HEK293T (cell line): Measurements from ENCODE around the gene CFAP74.

Experiments
- CTCF ChIA-PET: fragments of 350-600 bp; formaldehyde crosslinking; extraction: SDS; loops from one replicate; lab custom pipeline; 2021; ENCODE audit warnings: antibody characterized with exemption, inconsistent platforms; lab: Yijun Ruan, JAX
- POLR2A ChIA-PET: fragments of 350-600 bp; formaldehyde crosslinking; extraction: SDS; loops from one replicate; lab custom pipeline; 2020; ENCODE audit warnings: antibody characterized with exemption, inconsistent platforms; lab: Yijun Ruan, JAX
- DNase-seq: peaks from one replicate; pipeline ENCODE4 v3.0.0; 2012; ENCODE audit warnings: mixed read lengths; ENCODE audit errors: extremely low spot score
- ARNT ChIP-seq: fragments of 450-650 bp; IDR thresholded peaks from 2 replicates; pipeline ENCODE4 v1.6.1; 2017; ENCODE audit warnings: mild to moderate bottlenecking
- BHLHE40 ChIP-seq: fragments of 450-650 bp; IDR thresholded peaks from 2 replicates; pipeline ENCODE4 v1.6.1; 2016; ENCODE audit warnings: mild to moderate bottlenecking, moderate library complexity, borderline replicate concordance
- CTBP1 ChIP-seq: fragments of 450-650 bp; IDR thresholded peaks from 2 replicates; pipeline ENCODE4 v1.6.1; 2016; ENCODE audit warnings: borderline replicate concordance
- ELF4 ChIP-seq: fragments of 450-650 bp; IDR thresholded peaks from 2 replicates; pipeline ENCODE4 v1.6.1; 2017; ENCODE audit warnings: antibody characterized with exemption
- FOXA1 ChIP-seq: fragments of 450-650 bp; IDR thresholded peaks from 2 replicates; pipeline ENCODE4 v1.6.1; 2016; ENCODE audit warnings: mild to moderate bottlenecking
- FOXK2 ChIP-seq: fragments of 450-650 bp; IDR thresholded peaks from 2 replicates; pipeline ENCODE4 v1.6.1; 2016; ENCODE audit warnings: mild to moderate bottlenecking
- FOXM1 ChIP-seq: fragments of 450-650 bp; IDR thresholded peaks from 2 replicates; pipeline ENCODE4 v1.6.1; 2017; ENCODE audit warnings: mild to moderate bottlenecking, borderline replicate concordance
- HDGF ChIP-seq: fragments of 450-650 bp; IDR thresholded peaks from 2 replicates; pipeline ENCODE4 v1.6.1; 2017; ENCODE audit warnings: antibody characterized with exemption, borderline replicate concordance
- L3MBTL2 ChIP-seq: fragments of 450-650 bp; conservative IDR thresholded peaks from 2 replicates; pipeline ENCODE4 v1.6.1; 2016; ENCODE audit warnings: mild to moderate bottlenecking
- LEF1 ChIP-seq: fragments of 450-650 bp; IDR thresholded peaks from 2 replicates; pipeline ENCODE4 v1.6.1; 2017; ENCODE audit warnings: mild to moderate bottlenecking, borderline replicate concordance
- NFRKB ChIP-seq: fragments of 450-650 bp; IDR thresholded peaks from 2 replicates; pipeline ENCODE4 v1.6.1; 2016; ENCODE audit warnings: mild to moderate bottlenecking, moderate library complexity
- SP1 ChIP-seq: fragments of 450-650 bp; IDR thresholded peaks from 2 replicates; pipeline ENCODE4 v1.6.1; 2017
- SUZ12 ChIP-seq: fragments of 450-650 bp; IDR thresholded peaks from 2 replicates; pipeline ENCODE4 v1.6.1; 2016; ENCODE audit warnings: mild to moderate bottlenecking
- TARDBP ChIP-seq: fragments of 450-650 bp; IDR thresholded peaks from 2 replicates; pipeline ENCODE4 v1.6.1; 2016
- ZNF384 ChIP-seq: fragments of 450-650 bp; IDR thresholded peaks from 2 replicates; pipeline ENCODE4 v1.6.1; 2016
- TF ChIP-seq, protein P1 (sequence below): fragments of 450-650 bp; IDR thresholded peaks from 2 replicates; pipeline ENCODE4 v1.6.1; 2016

Gene CFAP74

DNA sequence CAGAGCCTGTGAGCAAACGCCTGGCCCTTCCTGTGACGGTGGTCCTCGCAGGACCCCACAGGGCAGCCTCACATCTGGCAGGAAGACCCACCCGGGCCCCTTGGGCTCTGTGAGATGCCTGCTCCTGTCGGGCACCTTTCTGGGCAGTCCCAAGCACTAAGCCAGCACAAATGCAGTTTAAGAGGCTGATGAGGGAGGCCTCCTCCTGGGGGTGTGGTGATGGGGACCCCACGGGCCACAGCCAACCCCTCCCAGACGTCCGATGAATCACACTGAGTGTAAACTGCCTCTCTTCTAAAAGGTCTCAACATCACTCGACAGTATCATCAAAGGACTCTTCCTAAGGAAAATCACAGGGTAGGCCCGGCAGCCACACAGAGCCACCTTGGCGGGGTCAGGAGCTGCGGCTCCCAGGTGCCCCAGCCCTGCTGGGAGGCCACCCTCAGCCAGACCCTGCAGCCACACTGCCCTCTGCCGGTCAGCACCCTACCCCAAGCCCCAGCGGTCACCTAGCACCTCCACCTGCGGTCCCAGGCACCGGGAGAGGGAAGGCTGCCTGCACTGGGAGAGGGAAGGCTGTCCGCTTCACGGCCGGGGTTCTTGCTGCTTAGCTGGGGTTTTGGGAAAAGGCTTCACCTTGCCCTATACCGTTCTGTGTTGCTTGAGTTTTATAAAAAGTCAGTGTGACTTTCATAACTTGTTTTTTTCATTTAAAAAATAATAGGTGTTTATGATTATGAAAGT is 42.8 kb upstream of the CFAP74 start:
- ChIA-PET CTCF (interaction anchor here (0.6 to 6.4 kb wide), 10 partner anchors 17 to 648 kb away, joined by 3 to 62 read pairs (median 4); no protein-coding TSS in a partner anchor), POLR2A (no interaction called here)
- peak; percentile 68 for DNase-seq
- TF ChIP-seq CTBP1, result no peak
- no peak for TF ChIP-seq ELF4

DNA sequence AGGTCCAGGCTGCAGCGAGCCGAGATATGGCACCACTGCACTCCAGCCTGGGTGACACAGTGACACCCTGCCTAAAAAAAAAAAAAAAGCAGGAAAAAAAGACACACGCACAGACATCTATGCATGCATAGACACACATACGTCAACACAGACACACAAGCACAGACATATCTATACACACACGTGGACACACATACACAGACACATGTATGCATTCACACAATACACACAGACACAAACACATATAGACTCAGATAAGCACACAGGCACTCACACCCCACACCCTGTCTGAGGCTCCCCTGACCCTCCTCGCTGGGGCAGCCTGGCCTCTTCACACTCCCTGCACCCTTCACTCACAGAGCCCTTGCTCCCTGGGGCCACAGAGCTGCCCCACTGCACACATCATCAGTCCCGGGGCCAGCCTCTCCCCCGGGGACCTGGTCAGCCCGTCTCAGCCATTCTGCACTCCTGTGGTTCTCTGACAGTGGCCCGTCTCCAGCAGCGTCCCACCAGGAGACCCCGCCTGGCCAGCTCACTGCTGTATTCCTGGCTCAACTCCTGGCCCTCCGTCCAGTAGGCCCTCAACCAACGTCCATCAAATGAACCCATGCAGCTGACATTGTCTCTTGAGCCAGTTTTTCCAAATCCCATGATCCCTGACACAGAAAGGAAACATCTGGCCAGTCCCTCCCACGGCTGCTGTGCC is 42.0 kb upstream of the CFAP74 start:
- TF ChIP-seq SUZ12 (no peak), NFRKB (no peak), LEF1 (no peak), HDGF (no peak), TARDBP (no peak), FOXM1 (no peak), CTBP1 (no peak), FOXK2 (no peak)
- TF ChIP-seq, protein P1, sequence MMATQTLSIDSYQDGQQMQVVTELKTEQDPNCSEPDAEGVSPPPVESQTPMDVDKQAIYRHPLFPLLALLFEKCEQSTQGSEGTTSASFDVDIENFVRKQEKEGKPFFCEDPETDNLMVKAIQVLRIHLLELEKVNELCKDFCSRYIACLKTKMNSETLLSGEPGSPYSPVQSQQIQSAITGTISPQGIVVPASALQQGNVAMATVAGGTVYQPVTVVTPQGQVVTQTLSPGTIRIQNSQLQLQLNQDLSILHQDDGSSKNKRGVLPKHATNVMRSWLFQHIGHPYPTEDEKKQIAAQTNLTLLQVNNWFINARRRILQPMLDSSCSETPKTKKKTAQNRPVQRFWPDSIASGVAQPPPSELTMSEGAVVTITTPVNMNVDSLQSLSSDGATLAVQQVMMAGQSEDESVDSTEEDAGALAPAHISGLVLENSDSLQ, result no peak
- DNase-seq, result no peak
- ChIA-PET POLR2A (interaction anchor here (1.0 to 1.8 kb wide), 5 partner anchors 67 to 136 kb away, joined by 3 to 9 read pairs (median 5); no protein-coding TSS in a partner anchor), CTCF (interaction anchor here (0.6 to 6.4 kb wide), 15 partner anchors 9 to 647 kb away, joined by 3 to 62 read pairs (median 4); no protein-coding TSS in a partner anchor)

DNA sequence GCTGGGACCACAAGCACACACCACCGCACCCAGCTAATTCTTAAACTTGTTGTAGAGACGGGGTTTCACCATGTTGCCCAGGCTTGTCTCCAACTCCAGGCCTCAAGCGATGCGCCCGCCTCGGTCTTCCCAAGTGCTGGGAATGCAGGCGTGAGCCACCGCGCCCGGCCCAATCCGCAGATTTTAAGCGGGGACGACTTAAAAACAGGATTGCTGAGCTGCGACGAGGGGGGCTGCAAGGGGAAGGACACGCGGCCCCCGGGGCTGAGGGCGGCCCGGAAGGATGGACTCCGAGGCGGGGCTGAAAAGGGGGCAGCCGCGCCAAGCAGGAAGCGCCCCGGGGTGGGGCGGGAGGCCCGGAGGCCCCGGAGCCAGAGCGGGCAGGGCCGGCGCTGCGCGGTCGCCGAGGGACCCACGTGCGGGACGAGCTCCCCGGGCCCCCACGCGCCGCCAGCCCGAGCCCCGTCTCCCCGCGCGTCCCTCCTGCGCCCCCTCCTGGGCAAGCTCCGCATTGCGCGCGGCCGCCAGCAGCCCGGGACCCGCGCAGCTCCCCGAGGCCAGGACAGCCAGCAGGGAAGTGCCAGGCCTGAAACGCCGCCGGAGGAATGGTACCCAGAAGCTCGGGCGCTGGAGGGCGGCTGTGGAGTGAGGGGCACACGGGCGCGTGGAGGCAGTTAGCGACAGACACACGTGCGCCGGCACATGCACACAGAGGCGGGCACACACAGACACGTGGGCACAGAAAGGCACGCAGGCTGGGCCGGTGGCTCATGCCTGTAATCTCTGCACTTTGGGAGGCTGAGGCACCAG is 41.1 kb upstream of the CFAP74 start:
- TF ChIP-seq, protein P1, result no peak
- TF ChIP-seq L3MBTL2 (peak; percentile 58), FOXM1 (peak; percentile 49; the same call in 1 of the 2 replicates)
- peak; percentile 85 for DNase-seq
- ChIA-PET POLR2A (interaction anchor here (0.9 to 1.8 kb wide), 8 partner anchors 9 to 139 kb away, joined by 3 to 9 read pairs (median 4); no protein-coding TSS in a partner anchor), CTCF (interaction anchor here (0.6 to 6.4 kb wide), 23 partner anchors 8 to 461 kb away, joined by 3 to 62 read pairs (median 4); no protein-coding TSS in a partner anchor)

DNA sequence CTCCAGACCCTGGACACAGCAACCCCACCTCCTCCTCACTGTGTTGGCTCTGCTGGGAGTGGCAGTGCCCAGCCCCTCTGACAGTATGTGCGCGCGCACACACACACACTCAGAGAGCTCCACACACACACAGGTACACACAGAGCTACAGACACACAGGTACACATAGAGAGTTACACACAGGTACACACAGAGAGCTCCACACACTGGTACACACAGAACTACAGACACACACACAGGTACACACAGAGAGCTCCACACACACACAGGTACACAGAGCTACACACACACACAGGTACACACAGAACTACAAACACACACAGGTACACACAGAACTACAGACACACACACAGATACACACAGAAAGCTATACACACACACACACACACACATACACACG is 40.3 kb upstream of the CFAP74 start:
- POLR2A ChIA-PET, result interaction anchor here (0.6 to 1.8 kb wide), 7 partner anchors 8 to 138 kb away, joined by 3 to 9 read pairs (median 4); no protein-coding TSS in a partner anchor

DNA sequence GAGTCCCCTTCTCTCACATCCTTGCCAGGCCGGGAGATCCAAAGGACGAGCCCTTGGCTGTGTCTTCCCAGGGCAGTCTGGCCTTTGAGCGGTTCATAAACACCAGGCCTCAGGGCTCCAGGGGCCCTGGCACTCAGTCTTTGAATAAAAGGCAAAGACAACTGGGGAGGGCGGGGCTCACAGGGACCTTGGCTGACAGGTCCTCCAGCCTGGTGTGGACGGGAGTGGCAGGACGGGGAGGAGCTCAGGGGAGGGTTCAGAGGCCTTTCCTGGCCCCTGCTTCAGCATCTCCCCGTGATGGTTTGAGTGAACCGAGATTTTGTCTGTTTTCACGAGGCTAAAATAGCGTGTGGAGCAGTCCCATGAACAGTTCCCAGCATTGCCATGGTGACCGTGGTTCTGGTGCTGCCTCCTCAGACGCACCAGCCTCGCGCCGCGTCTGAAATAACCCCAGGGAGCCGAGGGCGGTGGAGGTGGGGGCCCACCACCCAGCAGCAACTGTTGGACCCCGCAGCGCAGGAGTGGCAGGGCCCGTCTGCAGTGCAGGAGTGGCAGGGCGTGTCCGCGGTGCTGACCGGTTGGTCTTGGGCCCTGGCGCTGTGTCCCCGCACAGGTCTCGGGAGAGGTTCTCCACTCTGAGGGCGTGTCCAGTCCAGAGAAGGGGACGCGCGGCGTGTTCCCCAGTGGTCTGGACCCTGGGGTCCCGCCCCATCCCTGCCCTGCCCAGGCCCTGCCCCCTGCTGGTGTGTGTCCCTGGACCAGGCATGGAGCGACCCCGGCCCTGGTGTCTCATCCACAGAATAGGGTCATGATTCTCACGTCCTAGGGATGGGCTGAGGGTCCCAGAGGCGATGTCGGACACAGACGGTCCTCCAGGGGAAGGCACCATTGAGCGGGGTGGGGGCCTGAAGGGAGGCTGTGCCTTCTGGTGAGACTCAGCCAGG is 39.5 kb upstream of the CFAP74 start:
- TF ChIP-seq SP1 (no peak), BHLHE40 (no peak), HDGF (no peak), LEF1 (no peak), L3MBTL2 (no peak), ARNT (no peak), ELF4 (no peak), SUZ12 (no peak), FOXA1 (no peak), TARDBP (no peak), FOXK2 (no peak), FOXM1 (no peak), CTBP1 (no peak), ZNF384 (no peak), NFRKB (no peak)
- TF ChIP-seq, protein P1, result no peak
- ChIA-PET CTCF (interaction anchor here (0.6 to 6.4 kb wide), 7 partner anchors 12 to 1258 kb away, joined by 3 to 62 read pairs (median 4); no protein-coding TSS in a partner anchor), POLR2A (interaction anchor here (0.6 to 1.7 kb wide), 3 partner anchors 8 to 134 kb away, joined by 3 to 5 read pairs (median 4); no protein-coding TSS in a partner anchor)
- DNase-seq, result no peak

More for the DNA sequence above, 40.3 kb upstream of the CFAP74 start:
- DNase-seq, result no peak
- CTCF ChIA-PET, result interaction anchor here (0.6 to 6.4 kb wide), 16 partner anchors 13 to 1257 kb away, joined by 3 to 62 read pairs (median 4); no protein-coding TSS in a partner anchor
- TF ChIP-seq FOXA1 (no peak), L3MBTL2 (no peak), SP1 (no peak), ARNT (no peak), BHLHE40 (no peak), HDGF (no peak), SUZ12 (no peak), FOXK2 (no peak), TARDBP (no peak), CTBP1 (no peak), NFRKB (no peak)
- TF ChIP-seq, protein P1, result no peak
